WI38 (cell line): ENCODE measurements around the gene CCSER1.

Experiments used
- H3K4me3 ChIP-seq: 2 replicates; pipeline ENCODE4 v1.5.1; 2011; ENCODE audit warnings: low read depth, mild to moderate bottlenecking, control low read depth, low read length
- TF ChIP-seq, protein P1 (sequence below): IDR thresholded peaks from 2 replicates; pipeline ENCODE4 v1.5.1; 2012; ENCODE audit warnings: low read depth, mild to moderate bottlenecking, control low read depth, low read length

CCSER1 gene

DNA sequence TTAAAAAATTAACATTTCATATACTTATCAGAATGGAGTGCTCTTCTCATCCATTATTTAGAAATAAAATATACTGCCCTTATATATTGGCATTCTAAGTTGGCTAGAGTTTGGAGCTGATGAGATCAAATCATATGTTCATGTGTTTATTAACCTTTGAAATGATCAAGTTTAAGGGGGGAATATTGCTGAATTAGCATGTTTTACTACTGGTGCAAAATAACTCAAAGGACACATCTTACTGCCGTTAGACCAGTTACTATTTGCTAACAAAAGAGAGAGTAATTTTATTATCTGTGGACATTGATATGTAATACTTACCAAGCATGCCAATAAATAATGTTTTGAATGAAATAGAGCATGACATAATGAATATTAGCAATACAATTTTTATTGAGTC, 901.0 kb downstream of the CCSER1 start:
- TF ChIP-seq, protein P1, sequence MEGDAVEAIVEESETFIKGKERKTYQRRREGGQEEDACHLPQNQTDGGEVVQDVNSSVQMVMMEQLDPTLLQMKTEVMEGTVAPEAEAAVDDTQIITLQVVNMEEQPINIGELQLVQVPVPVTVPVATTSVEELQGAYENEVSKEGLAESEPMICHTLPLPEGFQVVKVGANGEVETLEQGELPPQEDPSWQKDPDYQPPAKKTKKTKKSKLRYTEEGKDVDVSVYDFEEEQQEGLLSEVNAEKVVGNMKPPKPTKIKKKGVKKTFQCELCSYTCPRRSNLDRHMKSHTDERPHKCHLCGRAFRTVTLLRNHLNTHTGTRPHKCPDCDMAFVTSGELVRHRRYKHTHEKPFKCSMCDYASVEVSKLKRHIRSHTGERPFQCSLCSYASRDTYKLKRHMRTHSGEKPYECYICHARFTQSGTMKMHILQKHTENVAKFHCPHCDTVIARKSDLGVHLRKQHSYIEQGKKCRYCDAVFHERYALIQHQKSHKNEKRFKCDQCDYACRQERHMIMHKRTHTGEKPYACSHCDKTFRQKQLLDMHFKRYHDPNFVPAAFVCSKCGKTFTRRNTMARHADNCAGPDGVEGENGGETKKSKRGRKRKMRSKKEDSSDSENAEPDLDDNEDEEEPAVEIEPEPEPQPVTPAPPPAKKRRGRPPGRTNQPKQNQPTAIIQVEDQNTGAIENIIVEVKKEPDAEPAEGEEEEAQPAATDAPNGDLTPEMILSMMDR, result no peak
- no peak overlapping the region for H3K4me3 ChIP-seq

DNA sequence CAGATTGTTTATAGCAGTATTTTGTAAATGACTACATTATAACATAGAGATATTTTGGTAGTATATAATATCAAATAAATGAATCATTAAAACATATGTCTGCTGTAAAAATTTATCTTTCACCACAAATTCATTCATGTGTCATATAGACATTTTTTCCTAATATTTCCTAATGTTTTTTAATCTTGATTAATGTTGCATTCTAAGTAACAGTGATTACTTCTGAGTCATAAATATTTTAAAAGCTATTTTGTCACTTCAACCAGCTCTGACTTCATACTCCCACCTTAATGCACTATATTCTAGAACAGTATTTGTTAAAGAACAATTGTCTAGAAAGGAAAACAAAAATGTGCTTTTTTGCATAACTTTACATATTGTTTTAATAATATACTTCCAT, 904.6 kb downstream of the CCSER1 start:
- no peak overlapping the region for H3K4me3 ChIP-seq
- TF ChIP-seq, protein P1, result no peak

DNA sequence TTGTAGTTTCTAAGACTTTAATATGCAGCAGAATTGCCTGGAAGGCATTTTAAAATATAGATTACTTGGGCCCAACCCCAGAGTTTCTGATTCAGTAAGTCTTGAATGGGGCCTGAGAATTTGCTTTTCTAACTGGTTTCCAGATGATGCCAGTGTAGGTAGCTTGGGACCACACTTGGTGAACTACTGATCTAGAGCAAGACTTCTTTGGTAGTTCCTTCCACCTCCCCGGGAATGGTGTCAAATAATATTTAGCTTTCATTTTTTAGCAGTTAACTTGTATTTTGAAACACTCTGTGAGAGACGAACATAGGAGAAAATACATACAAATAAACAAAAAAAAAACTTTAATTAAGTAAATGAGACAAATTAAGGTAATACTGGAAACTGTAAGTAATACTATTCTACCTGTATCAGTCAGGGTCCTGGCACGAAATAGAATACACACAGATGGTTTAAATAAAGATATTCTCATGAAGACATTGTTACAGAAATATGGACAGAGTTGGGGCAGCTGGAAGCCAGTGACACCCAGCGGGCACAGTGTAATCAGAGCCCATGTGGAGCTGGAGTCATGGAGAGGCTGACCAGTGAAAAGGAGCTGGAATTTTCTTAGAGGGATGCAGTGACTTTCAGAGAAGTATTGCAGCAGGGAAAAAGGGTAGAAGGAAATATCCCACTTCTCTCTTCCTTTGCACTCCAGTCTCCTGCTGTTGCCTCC, 905.7 kb downstream of the CCSER1 start:
- H3K4me3 ChIP-seq, result no peak overlapping the region
- TF ChIP-seq, protein P1, result no peak

DNA sequence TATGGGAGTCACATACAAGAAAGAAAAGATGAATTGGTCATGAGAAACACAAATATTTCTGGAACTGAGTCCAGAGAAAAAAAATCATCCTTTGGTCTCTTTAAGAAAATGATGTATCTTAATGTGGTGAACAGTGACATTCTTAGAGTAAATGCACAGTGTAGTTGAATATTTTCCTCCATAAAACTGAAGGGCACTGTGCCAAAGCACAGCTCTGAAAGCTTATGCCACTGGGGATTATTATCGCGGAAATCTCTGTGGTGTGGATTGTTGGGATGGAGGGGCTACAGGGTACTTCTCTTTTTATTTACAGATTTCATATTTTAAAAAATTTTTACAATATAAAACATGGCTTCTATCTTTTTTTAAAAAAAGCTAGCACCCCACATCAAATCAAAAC, 908.1 kb downstream of the CCSER1 start:
- TF ChIP-seq, protein P1, result no peak
- H3K4me3 ChIP-seq, result no peak overlapping the region

DNA sequence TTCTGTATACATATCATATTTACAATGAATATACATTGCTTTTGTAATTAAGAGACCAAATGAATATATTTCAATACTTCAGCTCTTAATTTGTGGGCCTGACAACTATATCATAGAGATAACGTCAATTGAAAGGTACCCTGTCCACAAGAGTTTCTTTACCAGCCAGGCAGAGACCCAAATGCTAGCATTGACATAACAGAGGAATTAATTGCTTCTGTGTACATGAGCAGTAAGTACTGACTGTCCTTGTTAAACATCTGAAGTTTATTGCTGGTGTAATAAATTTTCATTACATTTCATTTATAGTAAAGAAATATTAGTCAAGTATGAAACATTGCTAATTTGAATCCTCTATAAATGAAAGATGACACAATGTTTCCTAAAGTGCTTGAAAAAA, 910.8 kb downstream of the CCSER1 start:
- no peak overlapping the region for H3K4me3 ChIP-seq
- TF ChIP-seq, protein P1, result no peak

DNA sequence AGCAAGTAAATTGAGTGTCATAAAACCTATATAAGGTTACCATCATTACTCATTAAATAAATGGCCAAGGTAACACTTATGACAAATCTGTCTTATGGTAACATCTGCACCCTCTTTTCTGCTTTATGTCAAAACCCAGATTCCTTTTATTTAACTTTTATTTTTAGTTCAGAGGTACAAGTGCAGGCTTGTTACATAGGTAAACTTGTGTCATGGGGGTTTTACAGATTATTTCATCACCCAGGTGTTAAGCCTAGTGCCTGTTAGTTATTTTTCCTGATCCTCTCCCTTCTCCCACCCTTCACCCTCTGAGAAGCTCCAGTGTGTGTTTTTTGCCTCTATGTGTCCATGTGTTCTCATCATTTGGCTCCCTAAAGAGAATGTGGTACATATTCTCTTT, 930.7 kb downstream of the CCSER1 start:
- TF ChIP-seq, protein P1, result no peak
- H3K4me3 ChIP-seq, result no peak overlapping the region

DNA sequence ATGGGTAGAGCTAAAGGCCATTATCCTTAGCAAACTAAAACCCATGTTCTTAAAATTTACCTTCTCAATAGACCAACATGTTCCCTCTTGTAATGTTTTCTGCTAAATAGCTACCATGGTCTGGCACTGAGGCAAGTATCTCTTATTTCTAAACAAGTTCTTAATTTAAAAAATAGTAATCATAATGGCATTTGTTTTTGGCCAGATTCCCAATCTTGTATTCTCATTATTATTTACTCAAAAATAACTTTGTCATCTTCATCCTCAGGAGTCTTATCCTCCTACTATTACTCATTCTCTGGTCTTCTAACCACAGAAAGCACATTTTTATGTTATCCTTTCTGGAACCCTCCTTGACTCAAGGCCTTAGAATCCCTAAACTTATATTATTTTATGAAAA, 931.2 kb downstream of the CCSER1 start:
- H3K4me3 ChIP-seq, result no peak overlapping the region
- TF ChIP-seq, protein P1, result no peak
